Measurements from ENCODE around the gene PTBP3. TPM values are rescaled to one million over a fixed set of nuclear protein-coding genes. Genes with fewer than 3 reads are reported as not detected.

Gene PTBP3
- total and polyA plus RNA-seq, 2 of the 4 experiments (the other 2 are of a cell fraction), result 8.6 to 15.6 TPM

GRCh38 chr9:112176524-112176923 is 156.9 kb downstream of the PTBP3 start:
- no peak for DNase-seq
- in situ Hi-C loops (cut with MboI; ENCODE audit: low sequenced_read_pairs), result no loop called here

More at GRCh38 chr9:112176524-112176923, 156.9 kb downstream of the PTBP3 start:
- TF ChIP-seq RFX5 (IDR thresholded peaks at IDR 0.05; ENCODE audit: low read depth, low read length) (no peak), RCOR1 (IDR thresholded peaks at IDR 0.05; ENCODE audit: insufficient replicate concordance, low read length) (no peak), CHD1 (IDR thresholded peaks at IDR 0.05; ENCODE audit: low read depth, low read length) (no peak), CTCF (conservative IDR thresholded peaks at IDR 0.05; ENCODE audit: low read depth, low read length) (no peak), CEBPB (IDR thresholded peaks at IDR 0.05; ENCODE audit: low read depth, low read length) (no peak), SMC3 (IDR thresholded peaks at IDR 0.05; ENCODE audit: low read depth, low read length) (no peak), MAZ (IDR thresholded peaks at IDR 0.05; ENCODE audit: borderline replicate concordance, low read depth, low read length) (no peak), RAD21 (IDR thresholded peaks at IDR 0.05; ENCODE audit: low read length) (no peak), FOS (IDR thresholded peaks at IDR 0.05; ENCODE audit: low read depth, low read length) (no peak), ELK1 (IDR thresholded peaks at IDR 0.05; ENCODE audit: borderline replicate concordance, low read depth, low read length) (no peak), POLR2A (IDR thresholded peaks at IDR 0.05; ENCODE audit: low read depth, low read length) (no peak), USF2 (IDR thresholded peaks at IDR 0.05; ENCODE audit: low read depth, low read length) (no peak), MAFK (IDR thresholded peaks at IDR 0.05; ENCODE audit: low read depth, low read length) (no peak), BHLHE40 (IDR thresholded peaks at IDR 0.05; ENCODE audit: low read depth, low read length) (no peak)
- peaks cover 4% of the 10 kb centered on the region for H3K4me1 ChIP-seq (ENCODE audit: control insufficient read depth, insufficient read depth, low read length)
- intact Hi-C loops (cut with micrococcal nuclease) (no loop called here), dilution Hi-C loops (cut with HindIII; ENCODE audit: low sequenced_read_pairs, unreplicated experiment) (no loop called here)
- no peak overlapping the region for H3K4me2 ChIP-seq (ENCODE audit: low read depth, low read length)
- BruUV-seq (replicated peaks), result no TSS peak
- no peaks in the 10 kb centered on the region for H3K36me3 ChIP-seq (ENCODE audit: control insufficient read depth, insufficient read depth, low read length)
- no peak overlapping the region for H2BK120ac ChIP-seq (ENCODE audit: low read depth, low read length)
- no peak overlapping the region for H2BK20ac ChIP-seq (ENCODE audit: low read depth, low read length)
- ATAC-seq (ENCODE audit: low read depth), result no peak
- H3K4me3 ChIP-seq (ENCODE audit: insufficient read depth, low read depth, low read length), result no peak overlapping the region
- no peaks in the 10 kb centered on the region for H4K20me1 ChIP-seq (ENCODE audit: insufficient read depth, low read length)
- H2AFZ ChIP-seq (replicated peaks; ENCODE audit: low read length, poor library complexity), result no peak overlapping the region
- H3K23ac ChIP-seq (ENCODE audit: low read depth, low read length), result no peak overlapping the region
- H2AK5ac ChIP-seq (ENCODE audit: low read depth, low read length), result no peak overlapping the region
- H3K9me3 ChIP-seq (ENCODE audit: control insufficient read depth, insufficient read depth, low read length), result no peaks in the 10 kb centered on the region
- H2BK15ac ChIP-seq (ENCODE audit: low read depth, low read length), result no peak overlapping the region
- H3K9me1 ChIP-seq (ENCODE audit: insufficient read depth, low read length), result peaks cover 19% of the 10 kb centered on the region
- POLR2A ChIA-PET (ENCODE audit: unreplicated experiment), result no interaction called here
- no peak overlapping the region for H3K9ac ChIP-seq (ENCODE audit: low read depth, low read length)
- no peak overlapping the region for H4K5ac ChIP-seq (ENCODE audit: low read depth, low read length)
- CTCF ChIA-PET, result no interaction called here
- H3K14ac ChIP-seq (replicated peaks; ENCODE audit: low read depth, low read length), result no peak overlapping the region
- H3K18ac ChIP-seq (ENCODE audit: low read depth, low read length), result no peak overlapping the region
- H3K27ac ChIP-seq (ENCODE audit: insufficient read depth, low read length), result no peak overlapping the region
- H3K27me3 ChIP-seq (ENCODE audit: control insufficient read depth, insufficient read depth, low read length), result peaks cover 4% of the 10 kb centered on the region; the same call in 1 of the 2 replicates
- H3K4ac ChIP-seq (ENCODE audit: low read depth, low read length), result no peak overlapping the region
- no peak overlapping the region for H4K91ac ChIP-seq (ENCODE audit: insufficient read depth, low read depth, low read length)
- H2BK5ac ChIP-seq (ENCODE audit: low read depth, low read length, poor library complexity, severe bottlenecking), result no peak overlapping the region
- no peak overlapping the region for H2AK9ac ChIP-seq (replicated peaks; ENCODE audit: low read depth, low read length, poor library complexity)
- peaks cover 4 to 16% of the 10 kb centered on the region in 2 experiments; a peak in 3 of 4 replicates for H3K79me1 ChIP-seq (ENCODE audit: low read depth in 1 of 2, low read length in 2 of 2)
- no peak overlapping the region for H4K8ac ChIP-seq (ENCODE audit: low read depth in 2 of 2, low read length in 2 of 2)
- WGBS, 2 experiments (ENCODE audit: extremely low coverage in 2 of 2, insufficient read length in 1 of 2), result no CpG with 5 or more reads among the region's 5 CpGs
- no peak overlapping the region for H3K56ac ChIP-seq (ENCODE audit: extremely low read depth, insufficient read depth, low read length)

Measured in IMR-90 (cell line).